BJ (cell line): ENCODE data around the gene ALDH3B2. TPM values are rescaled to one million over a fixed set of nuclear protein-coding genes. Genes with fewer than 3 reads are reported as not detected.
"Not testable (repeated sequence)": the region's sequence is repeated elsewhere in the genome, so short reads cannot be mapped to it uniquely, and the experiment has no call there.

ENCODE experiments used
- CTCF ChIA-PET: fragments of 350-600 bp; formaldehyde crosslinking; extraction: SDS; loops from one replicate; lab custom pipeline; 2021; ENCODE audit warnings: antibody characterized with exemption, inconsistent platforms; lab: Yijun Ruan, JAX
- POLR2A ChIA-PET: fragments of 300-600 bp; sonication (Branson Sonifier 250); formaldehyde crosslinking; extraction: SDS; loops from one replicate; lab custom pipeline; 2021; ENCODE audit warnings: antibody characterized with exemption; lab: Charles Lee
- DNase-seq: peaks from one replicate; pipeline ENCODE4 v3.0.0-alpha.2; 2011; ENCODE audit warnings: low read depth
- H3K27me3 ChIP-seq: 2 replicates; pipeline ENCODE4 v1.6.0; 2011; ENCODE audit warnings: low read length; ENCODE audit not compliant: control insufficient read depth, insufficient read depth
- H3K36me3 ChIP-seq: 2 replicates; pipeline ENCODE4 v1.5.1; 2011; ENCODE audit warnings: low read length; ENCODE audit not compliant: control insufficient read depth, insufficient read depth
- H3K4me3 ChIP-seq: 2 replicates; pipeline ENCODE4 v1.5.1; 2011; ENCODE audit warnings: low read depth, mild to moderate bottlenecking, control low read depth, low read length
- CTCF ChIP-seq: IDR thresholded peaks from 2 replicates; pipeline ENCODE4 v1.5.1; 2011; ENCODE audit warnings: low read depth, mild to moderate bottlenecking, control low read depth, inconsistent platforms, low read length, moderate library complexity; ENCODE audit not compliant: insufficient read depth
- polyA plus RNA-seq: library from polyadenylated mRNA; depleted of rRNA; stranded (reverse); fragments of >200 nt; gene quantifications from 2 replicates; pipeline ENCODE4 v1.2.3, GENCODE V29; 2011

Gene ALDH3B2
- polyA plus RNA-seq, 1 experiment, result not detected

- peaks cover 7% of the 10 kb centered on the region for H3K27me3 ChIP-seq
- ChIA-PET POLR2A (no interaction called here), CTCF (interaction anchor here (0.7 to 1.5 kb wide), 3 partner anchors 11 to 62 kb away, joined by 3 to 5 read pairs (median 3); partner anchors contain the start of gene NUDT8)
- H3K36me3 ChIP-seq, result no peaks in the 10 kb centered on the region
- 0 out of 2 replicates have a peak, but pooled peaks have one; percentile 22 for TF ChIP-seq CTCF
- H3K4me3 ChIP-seq, result no peak overlapping the region
- DNase-seq, result no peak
Measured at GRCh38 chr11:67691149-67691548, 16.7 kb upstream of the ALDH3B2 start.

GRCh38 chr11:67689178-67689577 is 14.8 kb upstream of the ALDH3B2 start:
- ChIA-PET POLR2A (no interaction called here), CTCF (no interaction called here)
- Histone ChIP-seq H3K27me3 (peaks cover 5% of the 10 kb centered on the region), H3K4me3 (no peak overlapping the region), H3K36me3 (no peaks in the 10 kb centered on the region)
- TF ChIP-seq CTCF, result no peak
- no peak for DNase-seq

- ChIA-PET POLR2A (no interaction called here), CTCF (no interaction called here)
- Histone ChIP-seq H3K4me3 (no peak overlapping the region), H3K36me3 (no peaks in the 10 kb centered on the region), H3K27me3 (peaks cover 5% of the 10 kb centered on the region)
- DNase-seq, result no peak
- no peak for TF ChIP-seq CTCF
Measured at GRCh38 chr11:67687986-67688385, 13.6 kb upstream of the ALDH3B2 start.

GRCh38 chr11:67685641-67686332 is 11.4 kb upstream of the ALDH3B2 start:
- POLR2A ChIA-PET, H3K4me3 ChIP-seq, DNase-seq, H3K27me3 ChIP-seq, H3K36me3 ChIP-seq: not testable (repeated sequence)
- CTCF ChIA-PET, result interaction anchor here (1.2 kb wide), 1 partner anchor 28 kb away, joined by 3 read pairs; no protein-coding TSS in a partner anchor

GRCh38 chr11:67682126-67683034 is 8.0 kb upstream of the ALDH3B2 start:
- H3K36me3 ChIP-seq, H3K4me3 ChIP-seq, DNase-seq, H3K27me3 ChIP-seq, CTCF ChIA-PET, POLR2A ChIA-PET: not testable (repeated sequence)
